ENCODE results near the gene MMP25.

DNA sequence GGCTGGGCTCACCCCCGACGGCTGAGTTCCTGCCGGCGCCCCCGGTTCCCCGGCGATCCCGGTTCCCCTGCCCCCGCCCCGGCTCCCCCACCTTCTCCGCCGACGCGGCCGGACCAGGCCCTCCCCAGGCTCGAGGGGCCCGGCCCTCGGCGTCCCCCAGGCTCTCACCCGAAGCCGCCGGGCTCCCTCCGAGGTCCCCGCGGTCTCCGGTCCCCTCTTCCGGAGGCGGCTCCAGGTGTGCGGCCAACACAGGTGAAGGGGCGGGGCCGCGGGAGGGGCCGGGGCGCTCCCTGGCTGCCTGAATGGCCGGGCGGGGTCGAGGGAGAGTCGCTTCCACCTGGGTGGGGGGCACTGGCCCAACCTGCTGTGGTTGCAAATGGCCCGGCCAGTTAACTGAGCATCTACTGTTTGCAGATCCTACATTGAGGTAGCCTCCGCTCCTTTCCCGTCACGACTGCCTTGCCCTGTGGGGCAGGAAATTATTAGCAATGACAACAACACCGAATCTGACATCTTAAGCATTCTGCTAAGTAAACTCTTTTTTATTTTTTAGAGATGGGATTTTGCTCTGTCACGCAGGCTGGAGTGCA is 9.5 kb upstream of the MMP25 start, which contains the start of gene BICDL2:
- TF ChIP-seq, protein P1, sequence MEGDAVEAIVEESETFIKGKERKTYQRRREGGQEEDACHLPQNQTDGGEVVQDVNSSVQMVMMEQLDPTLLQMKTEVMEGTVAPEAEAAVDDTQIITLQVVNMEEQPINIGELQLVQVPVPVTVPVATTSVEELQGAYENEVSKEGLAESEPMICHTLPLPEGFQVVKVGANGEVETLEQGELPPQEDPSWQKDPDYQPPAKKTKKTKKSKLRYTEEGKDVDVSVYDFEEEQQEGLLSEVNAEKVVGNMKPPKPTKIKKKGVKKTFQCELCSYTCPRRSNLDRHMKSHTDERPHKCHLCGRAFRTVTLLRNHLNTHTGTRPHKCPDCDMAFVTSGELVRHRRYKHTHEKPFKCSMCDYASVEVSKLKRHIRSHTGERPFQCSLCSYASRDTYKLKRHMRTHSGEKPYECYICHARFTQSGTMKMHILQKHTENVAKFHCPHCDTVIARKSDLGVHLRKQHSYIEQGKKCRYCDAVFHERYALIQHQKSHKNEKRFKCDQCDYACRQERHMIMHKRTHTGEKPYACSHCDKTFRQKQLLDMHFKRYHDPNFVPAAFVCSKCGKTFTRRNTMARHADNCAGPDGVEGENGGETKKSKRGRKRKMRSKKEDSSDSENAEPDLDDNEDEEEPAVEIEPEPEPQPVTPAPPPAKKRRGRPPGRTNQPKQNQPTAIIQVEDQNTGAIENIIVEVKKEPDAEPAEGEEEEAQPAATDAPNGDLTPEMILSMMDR (IDR thresholded peaks at IDR 0.05), result no peak
- no peak for TF ChIP-seq POLR2A (IDR thresholded peaks at IDR 0.05)
